HG03196 (cell line): Measurements from ENCODE around the gene RFT1.
A peak's percentile ranks its signal among the peaks of the same experiment; 100 is the strongest.
"Not testable (repeated sequence)": the region's sequence is repeated elsewhere in the genome, so short reads cannot be mapped to it uniquely, and the experiment has no call there.

Experiments used
- ATAC-seq: cut with Tn5 transposase; IDR thresholded peaks from one replicate; pipeline ENCODE4 v1.9.1; 2021; ENCODE audit not compliant: unreplicated experiment

Gene RFT1

DNA sequence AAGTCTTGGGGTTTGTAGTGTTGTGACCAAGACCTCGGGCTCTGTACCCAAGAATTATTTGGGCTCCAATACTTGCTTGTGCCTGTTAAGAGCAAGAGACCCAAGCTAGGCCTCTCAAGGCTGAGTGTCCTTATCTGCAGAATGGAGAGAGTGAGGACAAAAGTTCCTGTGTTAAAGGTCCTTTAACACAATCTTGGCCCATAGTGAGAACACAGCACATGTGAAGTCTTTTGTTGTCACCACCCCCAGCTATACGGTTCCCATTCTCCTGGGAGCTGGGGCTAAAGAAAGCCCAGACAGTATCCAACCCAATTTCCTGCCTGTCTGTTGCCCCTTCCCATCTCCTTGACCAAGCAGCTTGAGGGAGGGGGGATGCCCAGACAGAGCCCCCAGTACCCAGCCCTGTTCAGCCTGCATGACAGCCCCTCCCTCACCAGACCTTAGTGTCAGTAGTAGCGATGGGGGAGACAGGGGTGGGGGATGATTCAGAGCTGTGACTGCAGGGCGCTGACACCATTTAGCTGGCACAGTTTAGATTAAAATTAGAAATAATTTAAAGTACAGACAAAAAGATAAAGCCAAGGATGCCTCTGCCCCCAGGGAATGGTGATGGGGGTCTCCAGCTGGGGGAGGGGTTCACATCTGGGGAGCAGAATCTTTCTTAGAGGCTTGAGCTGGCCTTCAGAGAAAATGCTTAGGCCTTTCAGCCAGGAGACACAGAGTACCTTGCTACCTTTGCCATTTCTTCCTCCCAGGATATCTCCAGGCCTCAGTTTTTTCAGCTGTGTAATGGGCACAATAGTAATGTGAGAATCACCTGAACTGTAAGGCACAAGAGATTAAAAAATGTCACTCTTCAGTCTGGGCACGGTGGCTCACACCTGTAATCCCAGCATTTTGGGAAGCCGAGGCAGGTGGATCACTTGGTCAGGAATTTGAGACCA lies 33.5 kb upstream of the RFT1 start:
- no peak for ATAC-seq

DNA sequence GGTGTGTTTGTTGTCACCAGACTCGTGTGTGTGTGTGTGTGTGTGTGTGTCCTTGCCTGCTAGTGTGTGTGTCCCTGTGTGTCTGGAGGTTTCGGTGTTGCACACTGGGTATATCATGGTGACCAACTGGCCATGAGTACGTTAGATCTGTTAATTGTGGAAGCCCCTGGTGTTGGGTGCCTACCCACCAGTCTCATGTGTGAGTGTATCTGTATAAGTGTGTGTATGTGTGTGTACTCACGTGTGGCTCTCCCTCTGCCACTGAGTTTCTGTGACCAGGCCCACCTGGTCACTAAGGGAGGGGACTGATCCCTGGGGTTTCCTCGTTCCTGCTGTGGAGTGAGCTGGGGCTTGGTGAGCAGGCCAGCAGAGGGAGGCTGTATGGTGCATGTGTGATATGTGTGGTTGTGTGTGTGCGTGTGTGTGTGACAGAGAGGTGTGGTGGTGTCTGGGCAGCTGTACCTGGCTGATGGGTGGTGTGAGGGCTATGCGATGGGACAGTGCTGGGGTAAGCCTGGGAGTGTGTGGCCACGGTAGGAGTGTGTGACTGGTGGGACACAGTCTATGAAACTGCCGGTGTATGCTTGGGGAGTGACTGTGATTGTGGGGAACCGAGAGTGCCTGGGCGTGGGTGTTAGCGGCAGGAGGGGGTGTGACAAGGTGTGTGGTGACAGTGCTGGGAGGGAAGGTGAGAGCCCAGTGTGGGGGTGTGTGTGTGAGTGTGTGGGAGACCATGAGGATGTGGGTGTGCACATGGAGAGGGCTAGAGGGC lies 32.6 kb upstream of the RFT1 start:
- ATAC-seq = no peak

DNA sequence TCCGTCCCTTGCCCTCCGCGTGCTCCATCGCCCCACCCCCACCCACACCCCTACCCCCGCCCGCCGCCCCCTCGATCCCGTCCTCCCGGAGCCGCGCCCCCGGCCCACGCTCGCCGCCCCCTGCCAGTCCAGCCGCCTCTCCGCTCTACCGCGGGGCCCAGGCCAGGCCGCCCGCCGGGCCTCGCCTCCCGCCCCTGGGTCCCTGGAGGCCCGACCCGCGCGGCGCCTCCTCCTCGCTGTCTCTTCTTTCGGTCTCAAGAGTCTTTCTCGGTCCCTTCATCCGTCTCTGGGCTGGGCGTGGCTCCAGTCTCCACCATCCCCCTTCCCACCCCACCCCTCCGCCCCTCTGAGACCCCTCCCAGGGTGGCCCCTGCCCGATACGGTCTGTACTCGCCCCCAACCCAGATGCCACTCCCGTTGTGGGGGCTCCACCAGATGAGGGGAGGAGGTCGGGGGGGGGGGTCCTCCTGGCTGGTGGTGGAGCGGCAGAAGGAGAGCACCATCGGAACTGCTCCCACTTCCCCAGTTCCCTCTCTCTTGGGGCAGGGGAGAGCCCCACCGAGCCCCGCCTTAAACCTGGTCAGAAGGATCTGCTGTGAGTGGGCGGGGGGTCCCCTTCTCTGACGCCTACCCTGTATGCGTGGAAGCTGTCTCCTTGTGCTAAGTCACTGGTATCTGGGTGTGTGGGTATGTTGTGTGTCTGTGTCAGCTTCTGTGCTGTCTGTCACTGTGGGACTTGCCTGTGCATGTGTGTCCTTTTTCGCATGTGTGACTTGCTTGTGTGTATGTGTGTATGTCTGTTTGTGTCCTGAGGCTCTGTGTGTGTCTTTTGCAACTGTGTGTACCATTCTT lies 31.8 kb upstream of the RFT1 start:
- ATAC-seq = no peak

DNA sequence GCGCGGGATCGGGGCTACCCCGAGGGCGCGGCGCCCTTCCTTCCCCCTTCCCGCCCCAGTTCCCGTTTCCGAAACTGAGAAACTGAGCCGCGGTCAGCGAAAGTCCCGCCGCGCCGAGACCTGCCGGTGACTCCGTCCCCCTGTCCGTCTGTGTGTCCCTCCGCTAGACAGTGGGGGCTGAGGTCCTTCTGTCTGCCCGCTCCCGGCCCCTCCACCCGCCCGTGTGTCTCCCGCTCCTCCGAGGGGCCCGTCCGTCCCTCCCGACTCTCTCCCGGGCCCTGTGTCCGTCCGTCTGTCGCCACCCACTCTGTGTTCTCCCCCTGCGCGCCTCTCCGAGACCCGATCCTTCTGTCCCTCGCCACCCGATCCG lies 31.2 kb upstream of the RFT1 start:
- ATAC-seq = peak; percentile 6

DNA sequence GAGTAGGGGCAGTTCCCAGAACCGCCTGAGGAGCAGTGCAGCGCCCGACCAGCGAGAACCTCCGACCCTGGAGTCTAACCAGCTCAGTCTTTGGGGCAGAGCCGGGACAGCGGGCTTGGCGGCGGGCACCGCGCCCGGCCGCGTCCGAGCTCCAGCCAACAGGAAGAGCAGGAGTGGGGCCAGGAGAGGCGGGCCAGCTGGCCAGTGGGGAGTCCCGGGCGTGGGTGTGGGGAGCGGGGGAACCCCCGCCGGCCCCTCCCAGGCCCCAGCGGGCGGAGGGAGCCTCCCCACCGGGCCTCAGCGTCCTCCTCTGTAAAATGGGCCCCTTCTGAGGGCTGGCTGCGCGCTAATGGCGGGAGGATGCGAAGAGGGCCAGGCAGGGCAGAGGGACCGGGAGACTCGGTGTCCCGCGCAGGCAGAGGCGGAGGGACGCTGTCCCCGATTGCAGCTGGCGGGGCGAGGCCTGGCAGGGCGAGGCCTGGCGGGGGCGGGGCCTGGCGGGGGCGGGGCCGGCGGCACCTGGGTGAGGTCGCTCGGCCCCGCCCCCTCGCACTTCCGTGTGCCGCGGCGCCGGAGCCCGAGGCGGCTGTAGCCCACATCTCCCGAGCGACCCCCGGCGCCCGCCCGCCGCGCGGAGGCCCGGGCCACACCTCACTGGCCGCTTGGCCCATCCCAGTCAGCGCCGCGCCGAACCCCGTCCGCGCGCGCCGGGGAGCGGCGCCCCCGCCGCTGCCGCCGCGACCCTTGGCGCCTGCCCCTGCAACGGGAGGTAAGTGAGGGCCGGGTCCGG lies 30.6 kb upstream of the RFT1 start, which contains the start of gene PRKCD:
TSS of gene PRKCD (plus strand) at position 550 of the 790 bp plus-strand sequence. CDS start 17,214 bp downstream, outside the sequence.
- ATAC-seq = peak; percentile 39

DNA sequence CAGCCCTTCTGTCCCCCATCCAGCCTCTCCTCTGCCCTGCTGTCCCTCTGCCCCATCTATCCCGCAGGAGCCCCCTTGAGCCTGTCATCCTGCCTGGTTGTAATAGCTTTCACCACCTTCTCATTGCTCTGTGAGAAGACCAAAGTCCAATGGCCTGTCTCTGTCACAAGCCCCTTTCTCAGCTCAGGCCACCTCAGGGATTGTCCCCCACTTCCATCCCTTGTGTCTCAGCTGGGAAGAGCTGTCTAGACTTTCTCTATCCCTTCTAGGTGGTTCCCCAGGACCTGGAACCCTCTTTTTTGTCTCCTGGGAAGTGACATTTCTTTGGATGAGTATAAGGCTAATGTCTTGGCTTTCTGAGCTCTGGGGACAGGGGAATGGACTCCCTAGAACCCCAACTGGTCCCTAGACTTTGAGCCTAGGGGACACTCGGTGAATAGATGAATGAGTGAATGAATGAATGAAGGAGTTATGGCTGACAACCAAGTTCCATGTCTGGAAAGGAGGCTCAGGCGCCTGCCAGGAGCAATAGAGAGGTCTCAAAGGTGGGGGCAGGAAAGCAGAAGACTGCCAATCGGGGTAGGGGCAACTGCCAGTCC lies 29.9 kb upstream of the RFT1 start:
- no peak for ATAC-seq

DNA sequence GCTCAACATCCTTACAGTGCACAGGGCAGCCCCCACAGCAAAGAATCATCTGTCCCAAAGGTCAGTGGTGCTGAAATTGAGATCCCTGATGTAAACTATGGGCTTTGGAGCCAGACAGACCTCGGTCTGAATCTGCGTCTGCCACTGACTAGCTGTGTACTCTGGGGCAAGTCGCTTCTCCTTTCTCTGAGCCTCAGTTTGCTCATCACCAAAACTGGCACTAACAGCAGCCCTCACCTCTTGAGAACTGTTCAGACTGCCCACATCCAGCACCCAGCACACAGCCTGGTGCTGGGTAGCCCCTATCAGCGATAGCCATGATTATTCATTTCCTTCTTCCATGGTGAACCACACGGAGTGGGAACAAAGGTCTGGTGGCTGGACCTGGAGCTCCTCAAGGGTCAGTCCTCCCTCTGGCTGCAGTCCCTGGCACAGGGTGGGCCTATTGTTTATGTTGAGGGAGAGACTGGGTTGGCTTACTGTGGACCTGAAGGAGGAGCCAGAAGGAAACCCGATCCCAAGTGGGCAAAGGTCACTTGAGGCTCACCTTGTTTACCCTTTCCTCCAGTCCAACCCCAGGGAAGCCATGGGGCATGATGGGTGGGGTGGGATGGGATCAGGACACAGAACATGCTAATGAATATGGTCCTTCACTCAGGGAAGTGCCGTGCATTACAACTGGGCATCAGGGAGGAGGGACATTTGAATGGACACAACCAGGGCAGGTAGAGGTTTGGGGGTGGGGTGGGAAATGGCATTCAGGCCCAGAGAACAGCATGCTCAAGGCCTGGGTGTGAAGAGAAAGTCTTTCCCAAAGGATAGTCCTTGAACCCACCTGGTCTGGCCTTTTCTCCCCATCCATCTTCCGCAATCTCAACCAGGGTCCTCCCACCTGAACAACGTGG lies 29.2 kb upstream of the RFT1 start:
- ATAC-seq = no peak

DNA sequence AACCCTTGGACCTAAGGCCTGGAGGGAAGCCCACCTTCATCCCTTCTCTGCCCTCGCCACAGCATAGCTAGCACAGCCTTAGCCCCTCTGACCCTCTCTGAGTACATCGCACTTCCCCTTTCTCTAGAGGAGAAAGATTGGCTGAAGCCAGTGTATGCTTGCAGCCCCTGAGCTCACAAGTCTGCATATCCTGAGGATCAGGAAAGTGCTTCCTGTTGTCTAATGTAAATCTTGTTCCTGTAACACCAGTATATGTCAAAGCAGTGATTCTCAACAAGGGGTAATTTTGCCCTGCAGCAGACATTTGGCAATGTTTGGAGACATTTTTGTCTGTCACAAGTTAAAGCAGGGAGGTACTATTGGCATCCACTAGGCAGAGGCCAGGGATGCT lies 28.5 kb upstream of the RFT1 start:
- no peak for ATAC-seq

DNA sequence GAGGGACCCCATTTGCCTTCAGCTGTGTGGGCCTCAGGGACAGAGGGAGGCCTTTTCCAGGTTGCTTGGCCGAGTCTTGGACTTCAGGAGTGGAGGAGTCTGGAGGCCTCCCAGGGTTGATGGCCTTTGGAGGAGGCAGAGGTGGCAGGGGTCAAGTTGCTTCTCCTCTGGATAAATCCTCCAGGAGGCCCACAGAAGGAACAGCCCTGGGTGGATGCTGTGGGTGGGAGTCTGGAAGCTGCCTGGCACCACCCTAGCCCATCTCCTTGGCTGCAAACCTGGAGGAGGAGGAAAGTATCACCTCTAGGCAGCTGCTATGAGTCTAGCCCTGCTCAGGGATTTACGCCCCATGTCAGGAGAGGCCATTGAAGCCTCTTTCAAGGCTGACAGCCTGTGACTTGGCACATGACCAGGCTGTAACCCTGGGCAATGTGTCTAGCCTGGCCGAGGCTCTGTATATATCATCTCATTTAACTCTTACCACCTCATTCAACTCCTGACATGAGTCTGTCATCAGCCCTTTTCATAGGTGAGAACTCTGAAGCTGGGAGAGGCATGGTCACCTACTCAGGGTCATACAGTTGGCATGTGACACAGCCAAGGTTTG lies 27.8 kb upstream of the RFT1 start:
- ATAC-seq = no peak

DNA sequence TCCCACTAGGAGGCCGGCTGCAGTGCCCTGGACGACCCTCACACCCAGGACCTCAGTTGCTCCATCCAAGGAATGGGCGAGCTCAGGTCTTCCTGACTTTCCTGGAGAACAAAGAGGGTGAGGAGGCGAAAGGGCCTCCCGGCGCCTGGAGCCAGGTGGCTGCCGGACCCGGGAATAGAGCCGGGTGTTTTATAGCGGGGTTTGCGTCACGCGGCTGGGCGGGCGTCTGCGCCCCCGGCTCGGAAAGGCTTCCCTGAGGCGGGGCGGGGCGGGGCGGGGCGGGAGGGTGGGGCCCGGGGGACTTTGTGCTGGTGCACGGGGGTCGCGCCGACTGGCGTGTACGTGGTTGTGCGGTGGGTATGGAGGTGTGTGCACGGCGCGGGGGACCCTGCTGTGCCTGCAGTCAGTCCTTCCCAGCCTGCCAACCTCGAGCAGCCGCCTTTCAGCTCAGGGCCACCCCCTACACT lies 26.2 kb upstream of the RFT1 start:
- ATAC-seq = no peak

DNA sequence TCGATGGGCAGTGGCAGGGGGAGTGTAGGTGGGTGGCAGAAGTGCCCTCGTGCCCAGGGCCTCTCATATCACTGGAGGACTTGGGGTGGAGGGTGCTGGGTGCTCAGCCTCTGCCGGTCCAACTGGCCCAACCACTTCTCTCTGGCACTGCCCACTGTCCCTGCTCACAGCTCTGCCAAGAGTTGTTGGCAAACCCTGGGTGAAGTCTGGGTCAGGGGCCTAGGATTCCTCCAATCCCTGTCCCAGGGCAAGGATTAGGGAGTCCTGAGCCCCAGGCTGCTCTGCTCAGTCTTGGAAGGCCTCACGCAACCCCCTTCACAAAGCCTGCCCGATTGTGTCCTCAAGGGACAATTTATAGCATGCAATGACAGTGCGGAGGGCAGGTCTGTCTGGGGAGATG lies 25.5 kb upstream of the RFT1 start:
- no peak for ATAC-seq

DNA sequence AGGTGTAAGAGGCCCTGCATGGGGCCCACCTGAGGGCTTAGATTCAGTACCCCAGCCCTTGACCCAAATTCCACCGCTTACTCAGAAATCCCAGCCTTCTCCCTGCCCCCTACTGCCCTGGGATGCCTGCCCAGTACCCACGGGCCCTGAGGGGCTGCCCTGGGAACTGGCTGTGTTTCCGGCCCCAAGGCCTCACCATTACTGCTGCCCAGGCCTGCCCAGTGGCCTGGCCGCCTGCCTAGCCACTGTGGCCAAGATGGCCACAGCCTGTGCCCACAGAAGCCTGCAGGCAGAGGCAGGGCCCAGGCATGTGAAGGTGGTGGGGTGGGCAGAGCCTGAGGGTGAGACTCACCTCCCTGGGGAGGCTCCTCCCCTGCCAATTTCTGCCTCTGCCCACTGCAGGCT lies 24.6 kb upstream of the RFT1 start:
- no peak for ATAC-seq

DNA sequence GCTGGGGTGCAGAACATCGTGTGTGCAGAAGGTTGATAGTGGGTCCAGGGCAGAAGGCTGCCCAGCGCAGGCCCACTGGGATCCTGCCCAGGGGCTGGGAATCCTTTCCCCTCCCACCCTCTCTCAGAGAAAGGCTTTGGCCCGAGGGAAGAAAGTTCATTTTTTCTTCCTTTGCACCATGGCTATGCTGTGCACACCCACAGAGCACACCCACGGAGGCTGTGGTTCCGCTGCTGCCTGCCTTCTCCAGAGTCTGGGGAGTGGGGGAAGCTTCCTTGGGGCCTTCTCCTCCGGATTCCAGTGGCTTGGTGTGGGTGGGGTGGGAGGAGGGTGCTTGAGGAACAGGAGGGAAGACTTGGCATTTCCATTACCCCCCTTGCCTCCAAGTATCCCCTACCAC lies 23.7 kb upstream of the RFT1 start:
- no peak for ATAC-seq

DNA sequence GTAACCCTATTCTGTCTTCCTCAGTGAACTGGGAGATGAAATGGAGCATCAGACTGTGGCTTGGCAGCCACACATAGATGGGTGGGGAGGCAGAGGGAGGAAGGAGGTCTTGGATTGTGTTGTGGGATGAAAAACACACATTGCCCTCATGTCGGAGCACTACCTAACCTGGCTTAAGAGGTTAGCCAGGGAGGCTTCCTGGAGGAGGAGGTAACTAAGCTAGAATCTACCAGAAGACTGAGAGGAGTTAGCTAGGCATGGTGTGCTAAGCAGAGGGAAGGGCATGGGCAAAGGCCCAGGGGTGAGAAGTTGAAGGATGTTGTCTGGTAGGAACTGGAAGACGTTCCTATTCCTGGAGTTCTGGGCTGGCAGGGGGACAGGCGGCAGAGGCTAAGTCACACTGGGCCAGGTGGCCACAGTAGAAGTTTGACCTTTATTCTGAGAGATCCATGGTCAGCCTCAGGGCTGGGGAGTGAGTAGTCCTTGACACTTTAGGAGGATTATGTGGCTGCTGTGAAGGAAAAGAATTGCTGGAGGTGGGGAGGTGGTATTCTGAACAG lies 23.1 kb upstream of the RFT1 start:
- ATAC-seq = no peak

DNA sequence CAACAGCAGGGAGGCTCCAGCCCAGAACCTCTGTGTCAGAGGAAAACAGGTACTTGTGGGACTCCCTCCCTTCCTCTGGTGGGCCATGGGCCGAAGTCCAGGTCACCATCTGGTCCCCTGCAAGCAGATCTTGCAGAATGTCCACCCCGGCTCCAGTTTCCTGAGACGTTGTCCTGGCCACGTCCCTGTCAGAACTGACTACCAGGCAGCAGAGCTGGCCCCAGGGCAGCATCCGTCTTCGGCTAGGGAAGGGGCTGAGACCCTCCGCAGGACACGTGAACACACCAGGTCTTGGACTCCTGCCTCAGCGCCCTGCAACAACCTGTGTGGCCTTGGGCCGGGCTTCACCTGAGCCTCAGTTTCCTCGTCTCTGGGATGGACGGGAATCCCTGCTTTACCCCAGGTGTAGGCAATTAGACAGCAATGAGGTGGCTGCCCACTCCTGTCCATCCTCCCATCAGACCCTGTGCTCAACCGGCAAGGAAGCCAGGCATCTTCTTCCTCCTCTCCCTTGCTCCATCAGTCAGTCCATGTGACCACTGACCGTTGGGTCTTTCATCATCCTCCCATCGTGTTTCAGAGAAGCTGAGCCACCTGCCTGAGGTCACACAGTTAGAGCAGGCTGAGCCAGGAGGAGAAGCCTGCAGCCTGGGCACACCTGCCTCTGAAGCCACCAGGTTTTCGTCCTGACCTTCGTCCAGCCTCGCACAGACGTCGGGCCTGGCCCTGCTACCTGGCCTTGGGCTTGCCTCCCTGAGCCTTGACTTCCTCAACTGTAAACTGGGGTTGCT lies 21.8 kb upstream of the RFT1 start:
- no peak for ATAC-seq

DNA sequence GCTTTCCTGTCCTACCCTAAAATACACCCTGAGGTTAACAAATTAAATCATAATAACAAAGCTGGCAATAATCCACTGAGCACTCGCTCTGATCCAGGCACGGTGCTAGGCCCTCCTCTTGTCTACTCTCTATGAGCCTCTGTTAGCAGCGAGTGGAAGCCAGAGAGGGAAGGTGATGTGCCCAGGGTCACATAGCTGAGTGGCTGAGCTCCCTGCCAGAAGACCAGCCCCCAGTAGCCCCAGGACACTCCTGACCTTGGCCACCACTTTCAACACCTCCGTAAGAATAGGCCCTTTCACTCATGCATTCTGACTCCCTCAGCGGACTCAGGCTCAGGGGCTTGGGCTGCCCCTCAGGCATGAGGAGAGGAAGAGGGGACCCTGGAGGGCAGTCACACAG lies 21.2 kb upstream of the RFT1 start:
- ATAC-seq = no peak

DNA sequence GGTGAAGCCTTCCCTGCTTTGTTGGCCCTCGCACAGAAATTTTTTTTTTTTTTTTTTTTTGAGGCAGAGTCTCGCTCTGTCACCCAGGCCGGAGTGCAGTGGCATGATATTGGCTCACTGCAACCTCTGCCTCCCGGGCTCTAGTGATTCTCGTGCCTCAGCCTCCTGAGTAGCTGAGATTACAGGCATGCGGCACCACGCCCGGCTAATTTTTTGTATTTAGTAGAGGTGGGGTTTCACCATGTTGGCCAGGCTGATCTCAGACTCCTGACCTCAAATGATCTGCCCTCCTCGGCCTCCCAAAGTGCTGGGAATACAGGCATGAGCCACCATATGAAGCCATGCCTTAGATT lies 20.8 kb upstream of the RFT1 start:
- ATAC-seq = not testable (repeated sequence)
